DMS 273 (cell line): ENCODE results near the gene CCNY.
A peak's percentile ranks its signal among the peaks of the same experiment; 100 is the strongest.

Source experiments
- DNase-seq: peaks from one replicate; lab custom pipeline; 2025; ENCODE audit not compliant: unreplicated experiment; lab: John Stamatoyannopoulos, UW

Gene CCNY

DNA sequence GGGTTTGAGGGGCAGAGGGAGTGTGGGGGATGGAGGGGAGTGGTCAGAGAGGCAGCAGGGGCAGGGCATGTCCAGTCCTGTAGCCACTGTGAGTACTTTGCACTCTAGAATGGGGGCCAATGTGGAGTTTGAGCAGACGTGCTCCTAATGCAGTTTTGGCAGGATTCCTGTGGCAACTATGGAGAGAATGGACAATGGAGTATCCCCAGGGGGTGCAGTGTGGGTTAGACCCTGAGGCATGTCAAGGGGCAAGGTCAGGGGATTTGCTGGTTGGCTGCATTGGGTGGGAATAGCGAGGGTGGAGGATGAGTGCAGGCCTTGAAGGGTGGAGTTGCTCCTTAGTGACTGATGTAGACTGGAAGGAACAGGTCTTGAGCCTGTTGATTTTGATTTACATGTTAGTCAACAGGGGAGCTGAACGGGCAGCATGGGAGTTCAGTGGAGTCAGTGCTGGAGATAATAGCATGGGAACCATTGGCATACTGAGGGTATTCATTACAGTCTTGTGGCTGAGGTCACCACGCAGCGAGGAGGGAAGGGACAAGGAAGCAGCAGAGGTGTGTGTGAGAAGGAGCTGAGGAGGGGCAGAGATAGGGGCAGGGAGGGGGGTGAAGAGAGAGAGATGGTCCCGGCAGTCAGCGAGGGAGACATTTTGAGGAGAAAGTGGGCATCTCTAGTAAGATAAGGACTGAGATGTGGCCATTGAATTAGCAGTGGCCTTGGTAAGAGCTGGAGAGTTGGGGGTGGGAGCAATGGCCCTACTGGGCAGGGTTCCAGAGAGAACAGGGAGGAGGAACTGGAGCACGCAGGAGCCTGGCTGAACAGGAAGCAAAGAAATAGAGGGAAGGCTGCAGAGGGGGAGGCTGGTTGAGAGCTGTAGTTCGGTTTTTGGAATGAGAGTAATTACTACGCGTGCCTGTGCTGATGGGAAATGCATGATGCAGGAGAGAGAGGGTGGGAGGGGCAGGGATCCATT is 112.7 kb downstream of the CCNY start:
- DNase-seq = no peak

DNA sequence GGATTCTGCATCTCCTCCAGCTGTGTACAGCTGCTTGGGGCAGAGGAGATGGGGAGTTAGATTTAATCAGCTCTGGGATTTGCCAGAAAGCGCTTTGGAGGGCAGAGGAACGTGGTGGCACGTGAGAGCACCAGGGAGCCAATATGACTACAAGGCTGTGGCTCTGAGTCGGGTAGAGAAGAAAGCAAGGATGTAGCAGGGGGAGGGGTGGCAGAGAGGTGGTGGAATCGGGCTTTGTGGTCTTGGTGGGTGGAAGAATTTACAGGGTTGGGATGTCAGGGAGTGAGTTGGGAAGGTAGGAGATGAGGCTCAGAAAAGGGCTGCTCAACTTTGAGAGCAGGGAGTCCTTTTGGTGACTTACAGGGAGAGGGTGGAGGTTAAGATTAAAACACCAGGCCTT is 113.6 kb downstream of the CCNY start:
- no peak for DNase-seq

DNA sequence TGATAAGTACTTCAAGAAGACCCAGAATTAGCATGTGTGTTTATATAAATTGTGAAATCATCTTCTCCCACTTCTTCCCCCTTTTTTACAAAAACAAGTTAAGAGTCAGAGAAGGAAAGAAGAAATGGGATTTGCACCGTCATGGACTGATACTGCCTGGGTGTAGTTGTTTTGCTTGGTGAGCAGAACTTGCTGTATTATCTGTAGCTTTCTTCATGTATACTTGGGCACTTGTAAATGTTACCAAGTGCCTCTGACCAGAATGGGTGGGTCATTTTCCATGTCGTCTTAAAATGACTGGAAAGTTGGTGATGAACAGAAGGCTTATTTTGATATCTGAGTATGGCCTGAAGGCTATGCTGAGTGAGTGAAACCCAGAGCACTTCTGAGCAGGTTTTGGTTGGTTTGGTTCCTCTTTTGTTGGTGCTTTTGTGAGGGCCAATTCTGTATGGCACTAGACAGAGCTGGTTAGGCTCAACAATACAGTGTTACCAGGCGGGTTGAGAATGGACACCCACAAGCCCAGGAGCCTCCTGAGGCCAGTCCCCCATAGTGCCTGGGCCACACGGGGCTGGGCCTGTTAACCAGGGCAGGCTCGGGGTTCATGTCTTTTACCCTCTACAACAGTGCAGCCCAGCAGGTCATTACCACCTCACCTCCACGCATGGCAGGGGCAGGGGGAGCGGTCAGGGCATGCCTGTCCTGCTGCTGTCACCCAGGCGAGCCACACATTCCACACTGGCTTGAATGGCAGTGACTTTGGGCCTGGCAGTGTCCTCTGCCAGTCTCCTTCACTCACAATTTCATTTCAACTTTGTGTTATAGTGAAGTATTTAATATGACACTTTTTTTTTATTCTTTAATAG is 115.1 kb downstream of the CCNY start:
- no peak for DNase-seq

DNA sequence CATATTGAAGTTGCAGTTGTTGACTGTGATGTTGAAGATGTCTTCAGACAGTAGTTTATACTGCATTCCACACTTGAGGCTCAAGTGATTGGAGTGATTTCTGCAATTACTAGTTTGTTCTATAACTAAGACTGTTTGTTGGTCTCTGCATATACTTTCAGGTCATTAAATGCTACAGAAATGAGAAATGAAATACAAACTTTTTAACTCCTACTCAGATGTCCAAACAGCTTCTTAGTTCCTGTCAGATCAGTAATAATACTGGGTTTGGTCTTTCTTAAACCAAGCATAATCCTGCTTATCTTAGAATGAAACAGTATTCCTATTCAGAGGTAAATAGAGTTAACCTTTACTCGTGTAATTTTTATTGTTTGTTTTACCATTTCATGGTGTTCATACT is 115.9 kb downstream of the CCNY start:
- no peak for DNase-seq

DNA sequence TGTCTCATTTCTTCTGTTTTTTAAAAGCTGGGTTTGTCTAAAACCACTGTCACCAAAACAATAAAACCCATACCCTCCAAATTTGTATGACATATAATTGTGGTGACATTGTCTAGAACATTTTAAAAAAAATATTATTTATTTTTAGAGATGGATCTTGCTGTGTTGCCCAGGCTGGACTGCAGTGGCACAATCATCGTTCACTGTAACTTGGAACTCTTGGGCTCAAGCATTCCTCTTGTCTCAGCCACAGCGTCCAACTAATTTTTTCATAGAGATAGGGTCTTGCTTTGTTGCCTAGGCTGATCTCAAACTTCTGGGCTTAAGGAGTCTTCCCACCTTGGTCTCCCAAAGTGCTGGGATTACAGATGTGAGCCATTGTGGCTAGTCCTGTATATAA is 116.5 kb downstream of the CCNY start:
- DNase-seq = no peak

DNA sequence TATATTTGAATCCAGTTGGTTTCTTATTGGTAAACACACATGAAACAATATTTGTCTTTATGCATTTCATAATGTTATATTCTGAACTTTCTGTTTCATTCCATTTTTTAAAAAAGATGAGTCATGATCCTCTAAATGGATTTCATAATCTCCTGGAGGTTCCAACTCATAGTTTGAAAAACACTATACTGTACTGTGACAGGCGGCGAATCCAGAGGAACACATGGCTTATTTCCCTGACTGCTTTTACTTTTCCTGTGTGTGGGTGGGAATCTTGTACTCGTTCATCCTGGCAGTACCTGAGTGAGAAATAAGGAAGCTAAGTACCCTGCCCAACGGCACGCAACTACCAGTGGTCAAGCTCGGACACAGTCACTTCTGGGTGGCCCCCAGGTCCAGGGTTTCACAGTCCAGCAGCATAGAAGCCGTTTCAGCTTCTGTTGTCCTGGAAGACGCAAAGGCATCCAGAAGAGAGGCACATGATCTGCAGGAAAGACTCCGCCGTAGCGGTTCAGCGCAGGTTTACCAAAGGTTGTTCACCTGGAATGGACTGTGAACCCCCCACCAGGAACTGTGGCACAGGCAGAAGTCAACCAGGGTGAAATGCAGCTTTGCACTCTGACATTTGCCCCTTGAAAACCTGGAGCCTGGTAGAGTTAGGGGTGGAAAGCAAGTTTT is 117.7 kb downstream of the CCNY start:
- DNase-seq = no peak

DNA sequence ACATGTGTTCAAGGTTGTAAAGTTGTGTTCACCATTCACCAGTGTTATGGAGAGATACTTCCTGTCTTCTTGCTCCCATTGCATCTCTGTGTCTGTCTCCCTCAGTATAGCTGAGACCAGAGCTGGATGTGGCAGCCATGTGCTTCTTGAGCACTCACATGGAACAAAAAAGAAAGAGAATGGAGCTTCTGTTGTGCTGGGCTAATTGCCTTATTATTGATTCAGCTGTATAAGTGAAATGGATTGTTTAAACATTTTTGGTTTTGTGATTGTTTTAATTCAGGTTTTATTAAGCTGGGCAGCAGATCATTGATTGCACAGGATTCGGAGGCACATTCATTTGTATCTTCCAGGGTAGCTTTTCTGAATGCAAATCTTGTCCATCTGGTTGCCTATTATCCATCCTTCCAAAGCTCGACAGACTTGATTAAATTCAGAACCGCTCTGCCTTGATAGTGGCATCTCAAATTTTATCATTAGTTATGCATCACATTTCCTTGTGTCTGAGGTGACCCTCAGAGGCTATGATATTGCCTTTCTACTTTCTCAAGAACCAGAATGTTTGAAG is 119.9 kb downstream of the CCNY start:
- DNase-seq = peak; percentile 49

DNA sequence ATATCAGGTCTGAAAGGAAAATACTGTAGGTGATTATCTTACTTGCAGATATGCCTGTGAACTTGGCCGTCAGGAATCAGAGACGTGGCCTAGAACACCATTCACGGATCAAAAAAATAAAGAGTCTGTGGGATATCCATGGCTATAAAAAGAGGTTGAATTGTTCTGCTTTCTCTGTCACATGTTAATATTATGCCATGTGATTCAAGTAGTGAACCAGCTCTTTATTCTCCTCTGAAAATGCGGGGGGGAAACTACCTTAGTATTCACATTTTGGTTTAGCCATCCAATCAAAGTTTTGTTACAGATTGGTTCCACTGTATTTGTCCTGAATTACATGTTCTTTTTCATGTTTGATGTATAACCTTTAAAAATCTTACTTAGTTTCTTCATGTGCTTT is 120.5 kb downstream of the CCNY start:
- DNase-seq = no peak

DNA sequence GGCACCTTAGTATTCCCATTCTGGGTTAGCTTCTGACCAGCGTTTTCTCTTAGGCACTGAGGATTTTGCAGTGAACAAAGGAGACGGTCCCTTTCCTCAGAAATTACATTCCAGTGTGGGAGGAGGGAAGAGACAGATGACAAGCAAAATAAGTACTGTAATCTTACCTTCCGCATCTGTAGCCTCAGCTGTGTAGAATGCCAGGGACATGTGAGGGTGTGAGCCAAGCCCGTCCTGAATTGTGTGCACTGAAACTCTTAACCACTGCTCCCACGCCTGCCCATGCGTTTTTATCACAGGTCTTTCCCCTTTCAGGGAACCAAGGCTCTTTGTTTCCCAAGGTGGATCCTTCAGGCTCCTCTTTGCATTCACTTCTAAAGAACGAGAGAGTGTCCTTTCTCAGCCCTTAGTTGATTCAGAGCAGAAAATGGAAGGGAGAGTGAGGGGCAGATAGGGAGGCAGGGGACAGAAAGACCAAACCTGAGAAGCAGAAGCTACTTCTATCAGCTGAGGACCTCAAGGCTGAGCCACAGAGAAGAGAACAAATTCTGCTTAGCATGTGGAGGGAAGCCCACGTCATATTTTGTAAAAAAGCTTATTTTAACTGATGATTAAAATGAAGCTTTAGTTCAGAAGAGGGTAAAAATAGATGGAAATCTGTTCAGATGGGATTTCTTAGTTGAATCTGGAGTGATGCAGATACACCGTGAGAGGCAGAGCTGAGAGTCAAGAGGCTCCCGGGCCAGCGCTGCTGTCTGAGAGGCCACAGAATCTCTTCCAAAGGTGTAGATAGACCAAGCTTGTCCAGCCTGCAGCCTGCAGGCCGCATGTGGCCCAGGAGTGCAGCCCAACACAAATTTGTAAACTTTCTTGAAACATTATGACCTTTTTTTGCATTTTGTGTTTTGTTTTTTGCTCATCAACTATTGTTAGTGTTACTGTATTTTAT is 122.5 kb downstream of the CCNY start:
- peak; percentile 47 for DNase-seq

DNA sequence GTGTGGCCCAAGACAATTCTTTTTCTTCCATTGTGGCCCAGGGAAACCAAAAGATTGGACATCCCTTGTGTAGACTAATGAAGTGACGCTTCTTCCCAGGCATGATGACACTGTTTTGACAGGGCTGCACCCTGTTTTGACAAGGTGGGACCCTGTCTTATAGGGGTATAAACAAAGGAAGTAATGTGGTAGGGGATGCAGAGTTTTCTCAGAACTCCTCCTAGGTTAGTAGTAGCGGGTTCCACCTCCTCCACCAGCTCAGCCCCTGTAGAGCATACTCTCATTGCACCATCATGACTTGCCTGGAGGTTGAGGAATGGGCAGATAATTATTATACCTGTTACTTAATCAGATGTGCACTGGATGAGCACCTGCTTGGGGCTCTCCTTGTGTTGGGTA is 123.1 kb downstream of the CCNY start:
- no peak for DNase-seq

DNA sequence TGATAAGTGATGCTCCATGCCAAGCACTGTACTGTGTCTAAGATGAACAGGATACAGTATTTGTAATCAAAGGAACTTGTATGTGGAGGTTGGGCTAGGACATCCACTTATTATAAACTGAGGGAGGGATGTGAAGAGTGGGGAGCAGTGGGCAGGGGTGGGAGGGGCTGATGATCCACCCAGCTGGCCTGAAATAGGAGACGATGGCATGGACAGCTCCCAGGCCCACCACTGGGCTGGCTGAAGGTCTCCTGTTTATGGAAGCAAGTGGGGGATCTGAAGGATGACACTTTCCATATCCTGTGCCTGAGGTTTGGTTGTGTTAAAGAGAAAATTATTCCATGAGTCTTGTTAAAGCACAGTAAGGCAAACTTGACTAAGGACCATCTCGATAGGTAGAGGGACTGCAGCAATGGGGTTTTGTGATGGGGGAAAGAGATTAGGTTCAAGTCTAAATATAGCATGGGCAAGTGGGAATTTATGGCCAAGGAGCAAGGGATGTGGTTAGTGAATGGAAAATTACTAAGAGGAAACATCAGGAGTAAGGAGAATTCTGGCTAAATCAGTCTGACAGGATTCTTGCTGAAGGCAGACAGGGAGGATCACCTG is 124.6 kb downstream of the CCNY start:
- no peak for DNase-seq

DNA sequence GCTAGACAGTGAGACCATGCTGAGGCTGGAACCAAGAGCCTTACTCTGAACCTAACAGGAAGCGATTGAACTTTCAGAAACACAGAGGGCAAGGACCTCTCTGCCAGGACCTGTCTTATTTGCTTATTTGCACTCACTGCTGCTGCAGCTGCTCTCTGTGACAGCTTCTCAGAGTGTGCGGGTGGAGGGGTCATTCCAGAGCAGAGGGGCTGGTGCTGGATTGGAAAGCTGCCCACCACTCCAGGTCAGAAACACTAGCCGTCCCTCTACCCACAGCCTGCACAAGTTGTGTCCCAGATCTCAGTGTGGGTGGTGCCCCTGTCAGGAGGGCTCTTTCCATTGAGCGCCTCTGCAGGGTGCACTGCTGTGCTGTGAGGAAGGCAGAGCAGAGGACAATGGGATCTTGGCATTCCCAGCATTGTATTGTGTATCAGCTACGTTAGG is 126.2 kb downstream of the CCNY start:
- DNase-seq = peak; percentile 5

DNA sequence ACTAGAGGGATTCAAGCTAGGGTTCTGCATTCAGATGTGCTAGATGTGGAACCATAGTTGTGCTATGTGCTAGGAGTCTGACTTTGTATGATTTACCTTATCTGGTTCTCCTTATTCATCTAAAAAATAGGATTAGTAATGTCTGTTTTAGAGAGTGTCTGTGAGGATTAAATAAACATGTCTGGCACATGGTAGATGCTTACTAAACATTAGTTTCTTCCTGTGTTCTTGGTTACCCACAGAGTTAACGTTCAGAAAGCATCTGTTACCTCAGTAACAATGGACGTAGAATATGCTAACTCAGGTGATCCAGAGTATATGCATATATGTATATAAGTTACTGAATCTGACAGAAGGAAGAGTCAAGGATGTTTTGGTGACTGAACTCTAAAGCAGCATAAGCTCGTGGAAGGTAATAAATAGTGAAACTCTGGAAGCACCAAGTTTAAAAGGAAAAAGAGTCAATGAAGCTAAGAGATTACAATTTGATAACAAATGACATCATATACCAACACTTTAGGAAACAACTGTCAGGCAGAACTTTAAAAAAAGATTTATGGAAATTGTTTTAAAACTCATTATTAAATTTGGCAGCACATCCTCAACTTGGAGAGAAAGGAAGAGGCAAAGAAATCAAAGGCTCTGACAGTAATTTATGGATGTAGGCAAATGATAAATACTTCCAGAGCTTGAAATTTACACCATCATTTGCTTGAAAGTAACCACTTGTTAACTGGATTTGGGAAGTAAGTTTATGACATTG is 127.0 kb downstream of the CCNY start:
- no peak for DNase-seq

DNA sequence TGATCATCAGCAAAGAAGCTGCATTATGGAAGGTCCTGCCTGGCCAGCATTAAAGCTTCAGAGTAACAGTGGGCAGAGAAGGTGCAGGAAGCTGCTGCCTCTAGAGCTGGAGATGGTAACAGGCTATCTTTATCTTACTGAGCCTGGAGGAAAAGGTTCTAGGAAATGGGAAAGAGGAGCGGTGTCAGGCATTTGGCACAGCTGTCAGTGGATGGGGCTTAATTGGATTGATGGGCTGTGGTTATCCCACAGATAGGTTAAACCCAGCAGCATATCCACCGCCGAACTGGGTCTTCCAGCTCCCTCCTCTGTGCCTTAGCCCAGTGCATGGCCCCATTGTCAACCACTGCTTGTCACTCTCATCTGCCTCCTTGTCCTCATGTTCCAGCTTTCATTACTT is 127.6 kb downstream of the CCNY start:
- no peak for DNase-seq

DNA sequence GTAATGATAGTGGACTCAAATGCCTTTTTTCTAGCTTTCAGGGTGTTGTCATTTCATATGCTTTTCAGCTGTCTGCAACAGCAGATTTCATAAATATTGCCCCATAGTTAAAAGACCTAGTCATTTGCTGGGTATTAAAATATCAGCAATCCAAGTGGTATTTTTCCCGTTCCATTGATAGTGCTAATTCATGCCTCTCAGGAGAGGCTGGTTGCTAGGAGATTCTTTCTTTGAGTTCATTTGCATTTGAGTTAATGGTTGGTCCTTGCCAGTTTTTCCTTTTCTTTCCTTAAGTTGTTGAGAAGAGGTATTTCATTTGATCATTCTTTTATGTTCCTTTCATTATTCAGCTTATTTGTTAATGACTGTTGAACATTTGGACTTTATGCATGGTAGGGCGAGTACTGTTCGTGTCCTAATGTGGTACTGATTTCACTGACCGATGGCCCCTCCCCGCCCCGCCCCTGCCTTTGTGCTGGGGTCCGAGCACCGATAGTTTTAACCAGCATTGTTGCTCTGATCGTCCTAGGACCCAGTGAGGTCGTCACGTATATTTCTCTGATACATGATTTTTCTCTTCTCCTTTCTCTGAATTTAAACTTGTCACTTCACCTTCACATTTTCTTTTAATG is 128.6 kb downstream of the CCNY start:
- DNase-seq = no peak

DNA sequence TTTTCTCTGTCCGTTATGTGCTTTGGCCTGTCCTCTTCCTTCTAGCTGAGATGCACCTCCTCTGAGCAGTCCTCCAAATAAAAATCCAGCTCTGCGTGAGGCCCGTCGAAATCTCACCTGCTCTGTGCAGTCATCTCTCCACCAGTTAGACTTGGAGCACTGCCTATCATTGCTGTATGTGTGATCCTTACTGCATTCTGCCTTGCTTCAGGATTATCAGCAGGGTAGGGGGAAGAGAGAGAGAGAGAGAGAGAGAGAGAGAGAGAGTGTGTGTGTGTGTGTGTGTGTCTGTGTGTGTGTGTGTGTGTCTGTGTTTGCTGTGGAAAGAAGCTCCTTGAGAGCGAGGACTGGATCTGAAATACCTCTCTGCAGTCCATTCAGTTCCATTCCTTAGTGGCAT is 129.4 kb downstream of the CCNY start:
- no peak for DNase-seq

DNA sequence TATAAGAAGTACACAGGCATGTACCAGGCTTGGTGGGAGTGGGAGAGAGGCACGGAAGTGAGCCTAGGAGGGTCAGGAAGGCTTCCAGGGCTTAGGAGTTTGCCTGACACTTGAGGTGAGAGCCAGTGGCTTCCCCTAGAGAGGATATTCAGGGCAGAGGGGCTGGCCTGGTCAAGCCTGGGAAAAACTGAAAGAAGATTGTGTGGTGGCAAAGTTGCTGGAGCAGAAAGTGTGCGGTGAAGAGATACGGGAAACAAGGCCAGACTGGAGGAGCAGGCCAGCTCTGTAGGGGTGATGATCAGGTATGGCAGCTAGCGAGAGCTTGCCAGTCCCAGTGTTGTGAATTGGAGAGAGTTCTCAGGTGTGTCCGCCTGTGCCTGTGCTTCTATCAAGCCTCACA is 129.9 kb downstream of the CCNY start:
- no peak for DNase-seq

DNA sequence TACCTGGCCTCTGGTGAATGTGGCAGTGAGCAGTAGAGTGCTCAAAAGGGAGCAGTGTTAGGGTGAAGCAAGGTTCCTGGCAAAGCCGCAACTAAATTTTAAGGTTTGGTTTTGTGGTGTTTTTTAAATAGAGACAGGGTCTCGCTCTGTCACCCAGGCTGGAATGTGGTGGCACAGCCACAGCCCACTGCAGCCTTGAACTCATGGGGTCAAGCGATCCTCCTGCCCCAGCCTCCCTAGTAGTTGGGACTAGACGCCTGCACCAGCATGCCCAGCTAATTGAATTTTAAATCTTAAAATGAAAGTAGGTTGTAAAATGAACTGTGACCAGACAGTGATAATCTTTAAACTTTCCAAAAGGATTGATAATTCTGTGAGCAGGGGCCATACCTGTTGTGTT is 130.4 kb downstream of the CCNY start:
- no peak for DNase-seq
